Mesothelial cell of epicardium (in vitro differentiated cells): Measurements from ENCODE around the gene TLL1. TPM values are rescaled to one million over a fixed set of nuclear protein-coding genes. Genes with fewer than 3 reads are reported as not detected.

ENCODE experiments used
- DNase-seq, 2 experiments: peaks; one replicate each; pipeline ENCODE4 v3.0.0; 2021; ENCODE audit warnings: low spot score in 2 of 2; ENCODE audit not compliant: unreplicated experiment in 2 of 2
- H3K27ac Mint-ChIP-seq: 2 replicates; pipeline ENCODE4 v1.8.0; 2021; ENCODE audit warnings: mixed read lengths
- H3K27me3 Mint-ChIP-seq: 2 replicates; pipeline ENCODE4 v1.8.0; 2021; ENCODE audit warnings: low read depth, mixed read lengths
- H3K36me3 Mint-ChIP-seq: 2 replicates; pipeline ENCODE4 v1.8.0; 2021; ENCODE audit warnings: mixed read lengths
- H3K4me1 Mint-ChIP-seq: 2 replicates; pipeline ENCODE4 v1.8.0; 2021; ENCODE audit warnings: mixed read lengths
- H3K4me3 Mint-ChIP-seq: 2 replicates; pipeline ENCODE4 v1.8.0; 2021; ENCODE audit warnings: mild to moderate bottlenecking, moderate library complexity, mixed read lengths
- H3K9me3 Mint-ChIP-seq: 2 replicates; pipeline ENCODE4 v1.8.0; 2021; ENCODE audit warnings: mixed read lengths
- total RNA-seq: library from RNA; stranded (reverse); gene quantifications from 3 replicates; pipeline ENCODE4 v1.2.1, GENCODE V29; 2021
- TF ChIP-seq, protein P1 (sequence below): fragments of 200-600 bp; sonication (generic); IDR thresholded peaks from one replicate; pipeline ENCODE4 v1.5.0; 2021; ENCODE audit warnings: antibody characterized with exemption; ENCODE audit not compliant: unreplicated experiment

Gene TLL1
- total RNA-seq, 1 donor from 2014 or later, result 1.8 TPM

DNA sequence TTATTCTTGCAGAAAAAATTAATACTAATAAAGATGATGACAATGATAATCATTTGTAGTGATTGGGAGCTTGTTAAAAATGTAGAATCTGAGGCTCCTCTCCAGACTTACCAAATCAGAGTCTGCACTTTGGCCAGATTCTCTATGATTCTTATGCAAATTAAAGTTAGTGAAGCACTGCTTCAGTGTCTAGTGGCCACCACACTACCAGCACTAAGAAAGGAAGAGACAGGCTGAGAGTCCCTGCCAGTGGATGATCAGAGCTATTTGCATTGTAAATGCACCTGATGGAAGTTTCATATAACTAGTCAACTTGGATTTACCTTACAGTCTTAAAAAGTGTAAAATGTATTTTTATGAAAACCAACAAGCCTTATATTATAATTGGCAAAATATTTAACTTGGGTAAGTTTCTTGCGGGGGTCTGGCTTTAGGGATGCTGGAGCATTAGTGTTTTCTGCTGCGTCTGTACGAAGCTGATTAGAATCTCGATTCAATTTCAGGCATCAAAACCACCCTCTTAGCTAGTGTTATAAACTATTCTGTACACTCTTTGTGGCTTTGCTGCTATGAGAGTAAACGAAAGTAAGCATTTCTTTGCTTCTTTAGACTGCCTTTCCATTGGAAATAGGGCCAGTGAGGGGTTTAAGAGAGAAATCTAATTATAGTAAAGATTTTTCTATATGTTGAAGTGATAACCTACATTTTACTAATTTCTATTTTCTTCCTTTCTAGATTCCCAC lies 114.1 kb downstream of the TLL1 start:
- TF ChIP-seq, protein P1, sequence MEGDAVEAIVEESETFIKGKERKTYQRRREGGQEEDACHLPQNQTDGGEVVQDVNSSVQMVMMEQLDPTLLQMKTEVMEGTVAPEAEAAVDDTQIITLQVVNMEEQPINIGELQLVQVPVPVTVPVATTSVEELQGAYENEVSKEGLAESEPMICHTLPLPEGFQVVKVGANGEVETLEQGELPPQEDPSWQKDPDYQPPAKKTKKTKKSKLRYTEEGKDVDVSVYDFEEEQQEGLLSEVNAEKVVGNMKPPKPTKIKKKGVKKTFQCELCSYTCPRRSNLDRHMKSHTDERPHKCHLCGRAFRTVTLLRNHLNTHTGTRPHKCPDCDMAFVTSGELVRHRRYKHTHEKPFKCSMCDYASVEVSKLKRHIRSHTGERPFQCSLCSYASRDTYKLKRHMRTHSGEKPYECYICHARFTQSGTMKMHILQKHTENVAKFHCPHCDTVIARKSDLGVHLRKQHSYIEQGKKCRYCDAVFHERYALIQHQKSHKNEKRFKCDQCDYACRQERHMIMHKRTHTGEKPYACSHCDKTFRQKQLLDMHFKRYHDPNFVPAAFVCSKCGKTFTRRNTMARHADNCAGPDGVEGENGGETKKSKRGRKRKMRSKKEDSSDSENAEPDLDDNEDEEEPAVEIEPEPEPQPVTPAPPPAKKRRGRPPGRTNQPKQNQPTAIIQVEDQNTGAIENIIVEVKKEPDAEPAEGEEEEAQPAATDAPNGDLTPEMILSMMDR, result no peak
- H3K27me3 Mint-ChIP-seq, result no peaks in the 10 kb centered on the region
- H3K36me3 Mint-ChIP-seq, result no peaks in the 10 kb centered on the region
- H3K9me3 Mint-ChIP-seq, result no peaks in the 10 kb centered on the region
- H3K4me3 Mint-ChIP-seq, result no peak overlapping the region
- H3K4me1 Mint-ChIP-seq, result peaks cover 2% of the 10 kb centered on the region
- H3K27ac Mint-ChIP-seq, result no peak overlapping the region
- no peak for DNase-seq

DNA sequence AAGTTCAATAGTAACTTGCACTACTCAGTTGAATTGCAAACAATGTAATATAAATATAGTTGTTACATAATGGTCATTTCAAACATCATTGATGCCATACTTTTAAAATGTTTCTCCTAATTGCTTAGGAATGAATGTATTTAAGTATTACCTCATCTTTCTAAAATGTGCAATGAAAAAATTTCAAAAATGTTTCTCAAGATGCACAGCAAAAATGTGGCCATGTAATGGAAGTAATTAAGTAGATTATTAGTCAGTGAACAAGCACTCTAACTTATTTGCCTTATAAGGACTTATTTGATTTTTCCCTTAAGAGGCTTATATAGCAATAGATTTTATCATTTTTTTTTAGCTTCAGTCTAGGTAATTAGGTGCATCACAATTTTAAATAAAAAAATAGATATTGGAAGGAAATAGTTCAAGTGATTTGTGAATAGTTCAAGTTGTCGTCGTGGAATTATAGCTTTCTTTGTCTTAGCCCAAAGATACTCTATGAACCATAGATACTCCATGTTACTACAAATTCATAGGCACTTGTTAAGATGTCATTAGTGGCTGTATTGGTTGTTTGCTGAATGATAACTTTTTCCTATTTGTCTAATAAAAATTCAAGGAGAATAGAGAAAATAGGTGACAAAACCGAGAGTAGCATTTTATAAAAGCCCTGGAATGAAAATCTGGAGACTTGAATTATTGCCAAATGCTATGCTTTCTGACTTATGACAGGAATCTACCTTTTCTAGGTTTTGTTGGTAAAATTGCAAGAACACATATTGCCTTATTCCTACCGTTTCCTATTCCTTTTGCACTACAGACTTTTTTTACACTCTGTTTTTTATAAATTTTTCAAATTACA lies 118.5 kb downstream of the TLL1 start:
- Mint-ChIP-seq H3K27me3 (no peaks in the 10 kb centered on the region), H3K4me1 (peaks cover 18% of the 10 kb centered on the region), H3K27ac (peak overlapping the region; percentile 53), H3K9me3 (no peaks in the 10 kb centered on the region), H3K36me3 (no peaks in the 10 kb centered on the region), H3K4me3 (no peak overlapping the region)
- TF ChIP-seq, protein P1, result no peak
- no peak for DNase-seq

DNA sequence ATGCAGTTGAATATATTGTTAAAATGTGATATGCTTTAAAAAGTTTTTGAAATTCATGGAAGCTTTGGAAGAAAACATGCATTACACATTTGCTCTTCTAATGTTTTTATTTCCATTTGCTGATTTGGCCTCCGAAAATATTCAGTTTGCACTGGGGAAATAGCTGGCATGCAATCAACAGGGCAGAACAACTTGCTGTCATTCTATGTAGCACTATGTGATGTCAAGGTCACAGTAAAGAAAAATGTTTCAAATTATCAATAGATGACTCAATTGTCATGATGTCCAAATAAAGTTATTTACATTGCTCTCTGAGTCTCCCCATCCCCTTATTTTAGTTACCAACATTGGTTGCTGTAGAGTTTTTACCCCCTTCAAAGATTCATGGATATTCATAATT lies 119.2 kb downstream of the TLL1 start:
- Mint-ChIP-seq H3K4me3 (no peak overlapping the region), H3K4me1 (peaks cover 18% of the 10 kb centered on the region), H3K36me3 (no peaks in the 10 kb centered on the region), H3K9me3 (no peaks in the 10 kb centered on the region), H3K27me3 (no peaks in the 10 kb centered on the region), H3K27ac (no peak overlapping the region)
- no peak for DNase-seq
- TF ChIP-seq, protein P1, result no peak

DNA sequence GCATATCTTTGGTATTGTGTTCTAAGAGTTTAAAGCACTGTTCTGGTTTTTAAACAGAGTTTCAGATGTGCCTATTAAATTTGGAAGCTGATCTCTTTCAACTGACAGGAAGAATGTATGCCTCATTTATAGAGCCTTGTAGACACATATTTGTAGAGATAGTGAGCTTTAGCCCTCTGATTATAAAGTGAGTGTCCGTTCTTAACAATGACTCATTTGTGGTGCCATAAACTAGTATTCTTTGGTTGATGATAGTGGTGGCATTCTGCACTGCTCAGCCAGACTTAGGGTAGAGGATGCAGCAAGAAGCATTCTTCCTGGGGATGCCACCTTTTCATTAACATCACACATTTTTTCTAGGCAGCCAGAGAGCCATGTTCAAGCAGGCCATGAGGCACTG lies 121.7 kb downstream of the TLL1 start:
- H3K36me3 Mint-ChIP-seq, result no peaks in the 10 kb centered on the region
- peaks cover 18% of the 10 kb centered on the region for H3K4me1 Mint-ChIP-seq
- TF ChIP-seq, protein P1, result no peak
- H3K27me3 Mint-ChIP-seq, result no peaks in the 10 kb centered on the region
- H3K27ac Mint-ChIP-seq, result peak overlapping the region; percentile 15
- no peaks in the 10 kb centered on the region for H3K9me3 Mint-ChIP-seq
- H3K4me3 Mint-ChIP-seq, result no peak overlapping the region
- no peak for DNase-seq

DNA sequence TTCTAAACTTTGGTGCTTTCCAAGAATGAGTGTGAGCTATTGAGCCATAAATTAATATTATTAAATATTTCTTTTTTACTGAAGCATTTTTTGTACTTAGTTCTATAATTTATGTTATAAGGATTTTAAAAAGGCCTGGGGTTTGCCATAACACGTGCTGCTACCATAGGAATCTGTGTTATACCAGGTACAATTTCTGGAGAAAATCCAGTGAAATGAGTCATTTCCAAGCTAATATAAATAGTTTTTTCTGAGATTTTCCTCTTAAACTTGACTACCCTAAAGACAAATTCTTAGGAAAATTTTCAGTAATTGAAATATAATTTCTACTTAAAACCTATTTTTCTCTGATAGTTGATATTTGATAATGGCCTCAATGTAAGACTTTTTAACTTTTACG lies 130.8 kb downstream of the TLL1 start:
- no peaks in the 10 kb centered on the region for H3K36me3 Mint-ChIP-seq
- H3K27ac Mint-ChIP-seq, result no peak overlapping the region
- no peak for DNase-seq
- H3K4me3 Mint-ChIP-seq, result no peak overlapping the region
- peaks cover 3% of the 10 kb centered on the region for H3K4me1 Mint-ChIP-seq
- H3K27me3 Mint-ChIP-seq, result no peaks in the 10 kb centered on the region
- no peaks in the 10 kb centered on the region for H3K9me3 Mint-ChIP-seq
- TF ChIP-seq, protein P1, result no peak
